Adrenal gland (tissue), 5 donors: ENCODE measurements around the gene KRTDAP.

ENCODE experiments used
- CTCF ChIP-seq, 6 experiments: fragments of 450-650 bp in 4 of 6; fragments of 200-600 bp in 2 of 6; sonication (generic) in 1 of 6; IDR thresholded peaks; 1 replicate in 5 of 6; 2 replicates in 1 of 6; pipeline versions ENCODE4 v1.5.1 to v1.8.0; 2016 to 2021; ENCODE audit warnings: antibody characterized with exemption in 6 of 6, mild to moderate bottlenecking in 2 of 6, moderate library complexity in 1 of 6
- POLR2A ChIP-seq, 2 donors: fragments of 450-650 bp; IDR thresholded peaks; one replicate each; pipeline ENCODE4 v1.6.1; 2017; ENCODE audit warnings: antibody characterized with exemption in 2 of 2, mild to moderate bottlenecking in 2 of 2, moderate library complexity in 1 of 2
- donor health status: DM: no; HTN: no; CAD: no.

GRCh38 chr19:35478794-35479677, 11.2 kb downstream of the KRTDAP start:
- TF ChIP-seq CTCF (IDR thresholded peaks at IDR 0.05) (no peak), POLR2A (IDR thresholded peaks at IDR 0.05) (no peak)
